ENCODE measurements around the gene FITM1.
"Not testable (repeated sequence)": the region's sequence is repeated elsewhere in the genome, so short reads cannot be mapped to it uniquely, and the experiment has no call there.

Gene FITM1

GRCh38 chr14:24098927-24099813, 31.3 kb upstream of the FITM1 start:
- no peak overlapping the region for H3K4me3 ChIP-seq (ENCODE audit: low read length)
- no peak for DNase-seq (ENCODE audit: low read depth)
- TF ChIP-seq, protein P1, sequence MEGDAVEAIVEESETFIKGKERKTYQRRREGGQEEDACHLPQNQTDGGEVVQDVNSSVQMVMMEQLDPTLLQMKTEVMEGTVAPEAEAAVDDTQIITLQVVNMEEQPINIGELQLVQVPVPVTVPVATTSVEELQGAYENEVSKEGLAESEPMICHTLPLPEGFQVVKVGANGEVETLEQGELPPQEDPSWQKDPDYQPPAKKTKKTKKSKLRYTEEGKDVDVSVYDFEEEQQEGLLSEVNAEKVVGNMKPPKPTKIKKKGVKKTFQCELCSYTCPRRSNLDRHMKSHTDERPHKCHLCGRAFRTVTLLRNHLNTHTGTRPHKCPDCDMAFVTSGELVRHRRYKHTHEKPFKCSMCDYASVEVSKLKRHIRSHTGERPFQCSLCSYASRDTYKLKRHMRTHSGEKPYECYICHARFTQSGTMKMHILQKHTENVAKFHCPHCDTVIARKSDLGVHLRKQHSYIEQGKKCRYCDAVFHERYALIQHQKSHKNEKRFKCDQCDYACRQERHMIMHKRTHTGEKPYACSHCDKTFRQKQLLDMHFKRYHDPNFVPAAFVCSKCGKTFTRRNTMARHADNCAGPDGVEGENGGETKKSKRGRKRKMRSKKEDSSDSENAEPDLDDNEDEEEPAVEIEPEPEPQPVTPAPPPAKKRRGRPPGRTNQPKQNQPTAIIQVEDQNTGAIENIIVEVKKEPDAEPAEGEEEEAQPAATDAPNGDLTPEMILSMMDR (conservative IDR thresholded peaks at IDR 0.05; ENCODE audit: low read depth, low read length) = no peak

DNA sequence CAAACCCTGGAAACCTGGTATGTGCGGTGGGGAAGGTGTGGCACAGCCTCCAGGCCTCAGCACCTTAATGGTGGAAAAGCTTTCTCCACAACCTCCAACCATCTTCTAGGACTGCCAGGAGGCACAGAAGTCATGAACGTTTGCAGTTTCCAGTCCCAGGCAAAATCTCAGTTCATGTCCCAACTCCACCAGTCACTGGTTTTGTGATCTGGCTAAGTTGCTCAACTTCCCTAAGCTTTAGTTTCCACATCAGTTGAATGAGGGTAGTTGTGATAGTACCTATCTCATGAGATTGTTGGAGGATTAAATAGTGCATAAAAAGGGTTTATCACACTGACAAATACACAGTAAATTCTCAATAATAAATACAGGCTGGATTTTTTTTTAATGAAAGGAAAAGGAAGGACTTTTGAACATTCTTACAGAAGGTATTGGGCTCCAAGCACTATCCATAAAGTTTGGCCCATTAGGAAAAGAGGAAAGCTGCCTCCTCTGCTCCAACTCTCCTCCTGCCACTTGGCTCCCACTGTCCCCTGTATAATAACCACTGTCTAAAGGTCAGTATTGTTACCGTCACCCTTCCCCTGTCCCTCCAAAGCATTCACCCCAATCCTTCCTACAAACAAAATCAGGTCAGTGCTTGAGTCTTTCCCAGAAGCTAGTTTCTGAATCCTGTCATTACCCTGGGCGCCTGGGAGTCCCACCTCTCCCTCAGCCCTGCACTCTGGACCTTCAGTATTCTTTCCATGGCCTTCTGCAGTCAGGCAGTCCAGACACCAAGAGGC, 30.1 kb upstream of the FITM1 start:
- no peak overlapping the region for H3K4me3 ChIP-seq (ENCODE audit: low read length)
- DNase-seq (ENCODE audit: low read depth) = no peak
- TF ChIP-seq, protein P1 (conservative IDR thresholded peaks at IDR 0.05; ENCODE audit: low read depth, low read length) = no peak

DNA sequence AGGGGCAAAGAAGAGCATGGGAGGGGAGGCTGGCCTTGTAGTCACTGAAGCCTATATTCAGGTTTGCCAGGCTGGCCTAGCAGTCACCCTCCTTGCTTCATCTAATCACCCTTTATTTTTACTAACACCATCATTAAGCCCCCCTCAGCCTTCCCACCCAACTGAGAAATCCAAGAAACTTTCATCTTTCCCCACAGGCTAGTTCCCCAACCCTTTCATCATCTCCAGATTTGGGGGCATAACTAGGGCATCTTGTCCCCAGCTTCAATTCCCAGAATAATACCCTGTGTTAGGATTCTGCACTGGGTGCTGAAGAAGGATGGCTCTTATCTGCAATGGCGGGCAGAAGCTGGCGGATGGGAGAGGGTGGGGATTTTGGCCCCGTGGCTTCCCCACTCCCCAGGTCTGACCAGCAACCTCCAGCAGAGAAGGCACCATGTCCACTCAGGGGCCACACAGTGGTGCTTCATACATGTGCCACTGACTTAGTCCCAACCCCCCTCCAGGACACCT, 29.4 kb upstream of the FITM1 start:
- H3K4me3 ChIP-seq (ENCODE audit: low read length) = no peak overlapping the region
- DNase-seq (ENCODE audit: low read depth) = no peak
- TF ChIP-seq, protein P1 (conservative IDR thresholded peaks at IDR 0.05; ENCODE audit: low read depth, low read length) = no peak

DNA sequence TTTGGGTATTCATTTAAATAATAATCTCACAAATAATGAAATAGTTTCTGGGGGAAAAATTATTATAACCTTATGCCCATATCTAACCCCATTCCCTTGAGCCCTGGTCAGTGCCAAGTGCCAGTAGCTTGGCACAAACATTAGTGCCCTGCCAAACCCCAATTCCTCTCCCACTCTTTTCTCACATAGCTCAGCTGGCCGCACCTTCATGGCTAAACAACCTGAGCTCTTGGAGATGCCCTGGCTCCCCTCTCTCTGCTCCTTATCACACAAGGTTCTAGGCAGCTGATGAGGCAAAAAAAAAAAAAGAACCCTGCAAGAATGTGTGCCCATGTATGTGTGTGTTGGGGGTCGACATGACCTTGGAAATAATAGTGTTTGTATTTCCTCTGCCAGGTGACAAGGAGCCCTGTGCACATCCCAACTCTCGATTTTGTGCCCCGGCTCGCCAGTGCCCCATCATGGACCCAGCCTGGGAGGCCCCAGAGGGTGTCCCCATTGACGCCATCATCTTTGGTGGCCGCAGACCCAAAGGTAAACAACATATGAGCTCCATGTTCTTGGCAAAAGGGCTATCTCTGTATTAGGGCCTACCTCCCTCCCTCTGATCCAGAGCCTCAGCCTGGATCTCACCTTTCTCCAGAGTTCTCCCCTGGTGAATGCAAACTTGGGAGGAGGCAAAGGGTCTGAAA, 28.0 kb upstream of the FITM1 start:
- TF ChIP-seq, protein P1 (conservative IDR thresholded peaks at IDR 0.05; ENCODE audit: low read depth, low read length) = no peak
- DNase-seq (ENCODE audit: low read depth) = no peak
- H3K4me3 ChIP-seq (ENCODE audit: low read length) = no peak overlapping the region

DNA sequence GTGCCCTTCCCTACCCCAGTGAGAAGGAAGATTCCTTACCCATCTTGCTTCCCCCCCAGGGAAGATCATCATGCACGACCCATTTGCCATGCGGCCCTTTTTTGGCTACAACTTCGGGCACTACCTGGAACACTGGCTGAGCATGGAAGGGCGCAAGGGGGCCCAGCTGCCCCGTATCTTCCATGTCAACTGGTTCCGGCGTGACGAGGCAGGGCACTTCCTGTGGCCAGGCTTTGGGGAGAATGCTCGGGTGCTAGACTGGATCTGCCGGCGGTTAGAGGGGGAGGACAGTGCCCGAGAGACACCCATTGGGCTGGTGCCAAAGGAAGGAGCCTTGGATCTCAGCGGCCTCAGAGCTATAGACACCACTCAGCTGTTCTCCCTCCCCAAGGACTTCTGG, 27.0 kb upstream of the FITM1 start:
- TF ChIP-seq, protein P1 (conservative IDR thresholded peaks at IDR 0.05; ENCODE audit: low read depth, low read length) = no peak
- H3K4me3 ChIP-seq (ENCODE audit: low read length) = no peak overlapping the region
- DNase-seq (ENCODE audit: low read depth) = no peak

GRCh38 chr14:24105609-24106239, 24.7 kb upstream of the FITM1 start:
- DNase-seq (ENCODE audit: low read depth); H3K4me3 ChIP-seq (ENCODE audit: low read length): not testable (repeated sequence)
